Sigmoid colon (tissue), 3 donors: ENCODE data around the gene ATF4.

Experiments used
- POLR2A ChIP-seq, 2 donors: fragments of 450-650 bp; IDR thresholded peaks; one replicate each; pipeline ENCODE4 v1.6.1; 2016; ENCODE audit warnings: antibody characterized with exemption in 2 of 2, mild to moderate bottlenecking in 2 of 2, moderate library complexity in 2 of 2
- TF ChIP-seq, protein P1 (sequence below), 4 experiments: fragments of 450-650 bp in 3 of 4; fragments of 200-600 bp in 1 of 4; IDR thresholded peaks; one replicate each; pipeline ENCODE4 v1.5.1; 2016 to 2019; ENCODE audit warnings: antibody characterized with exemption in 4 of 4, mild to moderate bottlenecking in 3 of 4, moderate library complexity in 2 of 4

DNA sequence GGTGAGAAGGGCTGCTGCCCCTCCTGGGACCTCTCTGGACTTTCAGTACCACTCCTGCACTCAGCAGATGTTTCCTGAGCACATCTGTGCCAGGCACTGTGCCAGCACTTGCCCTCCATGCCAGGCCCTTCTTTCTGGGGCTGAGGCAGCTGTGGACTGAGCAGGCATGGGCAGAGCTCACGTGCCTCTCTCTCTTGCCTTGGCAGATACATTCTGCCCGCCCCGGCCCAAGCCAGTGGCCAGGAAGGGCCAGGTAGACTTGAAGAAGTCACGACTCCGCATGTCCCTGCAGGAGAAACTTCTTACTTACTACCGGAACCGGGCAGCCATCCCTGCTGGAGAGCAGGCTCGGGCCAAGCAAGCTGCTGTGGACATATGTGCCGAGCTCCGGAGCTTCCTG, 8.3 kb upstream of the ATF4 start:
- TF ChIP-seq, protein P1, sequence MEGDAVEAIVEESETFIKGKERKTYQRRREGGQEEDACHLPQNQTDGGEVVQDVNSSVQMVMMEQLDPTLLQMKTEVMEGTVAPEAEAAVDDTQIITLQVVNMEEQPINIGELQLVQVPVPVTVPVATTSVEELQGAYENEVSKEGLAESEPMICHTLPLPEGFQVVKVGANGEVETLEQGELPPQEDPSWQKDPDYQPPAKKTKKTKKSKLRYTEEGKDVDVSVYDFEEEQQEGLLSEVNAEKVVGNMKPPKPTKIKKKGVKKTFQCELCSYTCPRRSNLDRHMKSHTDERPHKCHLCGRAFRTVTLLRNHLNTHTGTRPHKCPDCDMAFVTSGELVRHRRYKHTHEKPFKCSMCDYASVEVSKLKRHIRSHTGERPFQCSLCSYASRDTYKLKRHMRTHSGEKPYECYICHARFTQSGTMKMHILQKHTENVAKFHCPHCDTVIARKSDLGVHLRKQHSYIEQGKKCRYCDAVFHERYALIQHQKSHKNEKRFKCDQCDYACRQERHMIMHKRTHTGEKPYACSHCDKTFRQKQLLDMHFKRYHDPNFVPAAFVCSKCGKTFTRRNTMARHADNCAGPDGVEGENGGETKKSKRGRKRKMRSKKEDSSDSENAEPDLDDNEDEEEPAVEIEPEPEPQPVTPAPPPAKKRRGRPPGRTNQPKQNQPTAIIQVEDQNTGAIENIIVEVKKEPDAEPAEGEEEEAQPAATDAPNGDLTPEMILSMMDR (IDR thresholded peaks at IDR 0.05), result no peak
- no peak for TF ChIP-seq POLR2A (IDR thresholded peaks at IDR 0.05)
